ENCODE measurements around the gene RCOR2.

RCOR2 gene

DNA sequence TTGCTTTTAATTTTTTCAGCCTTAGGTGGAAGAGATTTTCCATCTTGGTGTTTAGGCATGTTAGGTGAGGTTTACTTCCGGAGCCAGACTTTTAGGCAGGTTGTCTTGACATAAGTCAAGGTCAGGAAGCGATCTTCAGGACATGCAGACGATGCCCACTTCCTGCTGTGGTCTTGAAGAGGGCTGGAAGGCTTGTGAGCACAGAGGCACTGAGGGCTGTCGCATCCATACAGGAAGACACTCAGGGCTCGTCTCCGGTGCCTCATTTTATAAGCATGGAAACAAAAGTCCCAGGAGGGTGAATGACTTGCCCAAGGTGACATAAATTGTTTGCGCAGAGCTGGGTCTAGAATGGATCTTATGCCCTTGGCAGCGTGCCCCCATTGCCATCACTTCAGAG is 47.3 kb downstream of the RCOR2 start:
- TF ChIP-seq CTCF (IDR thresholded peaks at IDR 0.05), result no peak

DNA sequence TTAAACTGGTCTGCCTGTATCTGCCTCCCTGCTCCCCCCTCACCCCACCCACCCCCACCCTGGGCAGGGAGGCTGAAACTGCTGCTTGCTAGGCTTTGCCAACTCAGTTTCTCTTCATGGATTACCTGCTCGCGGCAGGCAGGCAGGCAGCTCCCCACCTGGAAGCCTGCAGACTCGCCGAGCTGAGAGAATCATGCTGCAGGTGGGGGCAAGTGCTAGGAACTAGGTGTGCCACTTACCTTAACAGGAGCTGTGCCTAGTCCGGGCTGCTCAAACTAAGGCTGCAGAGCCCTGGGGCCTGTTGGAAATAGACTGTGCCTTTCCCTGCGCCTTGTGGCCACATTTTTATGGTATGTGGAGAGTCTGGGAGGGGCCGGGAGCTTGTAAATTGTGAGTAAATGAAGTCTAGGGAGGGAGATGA is 47.8 kb downstream of the RCOR2 start:
- no peak for TF ChIP-seq CTCF (IDR thresholded peaks at IDR 0.05)

- TF ChIP-seq CTCF (IDR thresholded peaks at IDR 0.05), result no peak
Measured at GRCh38 chr11:63868399-63869064, 48.4 kb downstream of the RCOR2 start.

DNA sequence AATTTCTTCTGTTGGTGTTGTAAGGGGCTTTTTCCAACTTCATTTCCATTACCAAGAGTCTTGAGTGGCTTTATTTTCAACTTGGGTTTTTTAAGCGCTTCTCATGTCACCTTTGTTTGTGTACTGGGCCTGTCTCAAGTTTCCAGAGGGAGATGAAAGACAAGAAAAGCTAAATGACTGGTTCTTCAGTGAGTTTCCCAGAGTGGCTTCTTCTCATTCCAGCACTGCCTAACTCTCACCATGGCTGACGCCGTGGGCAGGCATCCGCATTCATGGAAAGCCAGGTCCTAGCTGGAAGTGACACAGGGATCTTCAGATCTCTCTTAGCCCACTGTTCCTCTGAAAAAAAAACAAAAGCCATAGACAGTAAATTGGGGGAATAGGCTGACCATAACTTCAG is 49.5 kb downstream of the RCOR2 start:
- no peak for TF ChIP-seq CTCF (IDR thresholded peaks at IDR 0.05)

DNA sequence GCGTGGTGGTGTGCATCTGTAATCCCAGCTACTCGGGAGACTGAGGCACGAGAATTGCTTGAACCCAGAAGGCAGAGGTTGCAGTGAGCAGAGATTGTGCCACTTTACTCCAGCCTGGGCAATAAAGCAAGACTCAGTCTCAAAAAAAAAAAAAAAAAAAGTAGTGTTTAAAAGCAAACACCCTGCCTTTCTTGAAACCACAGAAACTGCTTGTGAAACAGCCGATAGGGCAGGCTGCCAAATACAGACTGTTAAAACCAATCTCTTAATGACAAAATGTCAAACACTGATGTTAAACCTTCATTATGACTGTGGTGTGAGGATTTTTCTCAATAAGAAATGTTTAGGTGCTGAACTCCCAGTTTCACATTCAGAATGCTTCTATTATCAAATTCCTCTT is 50.8 kb downstream of the RCOR2 start:
- TF ChIP-seq CTCF (IDR thresholded peaks at IDR 0.05), result no peak

DNA sequence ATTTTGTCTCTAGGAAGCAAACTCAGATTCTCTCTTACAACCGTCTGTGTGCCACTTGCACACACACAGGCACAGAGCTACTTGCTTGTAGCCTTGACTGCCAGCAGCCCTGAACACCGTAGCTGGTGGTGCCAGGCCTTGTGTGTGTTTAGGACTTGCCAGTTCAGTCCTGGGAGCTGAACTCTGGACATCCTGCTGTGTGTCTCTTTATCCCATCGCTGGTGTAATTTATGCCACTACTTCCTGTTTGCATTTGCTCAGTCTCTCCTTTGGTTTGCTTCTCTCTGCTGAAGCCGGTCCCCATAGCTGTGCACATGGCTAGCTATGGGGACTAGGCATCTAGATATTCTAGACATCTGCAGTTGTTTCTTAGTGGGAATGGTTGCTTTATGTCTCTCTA is 54.0 kb downstream of the RCOR2 start:
- TF ChIP-seq CTCF (IDR thresholded peaks at IDR 0.05), result no peak
